SU-DHL-6 (cell line): ENCODE data around the gene TOP1.

Experiments
- EZH2phosphoT487 ChIP-seq: fragments of 200-600 bp; sonication (generic), shearing (Covaris generic); conservative IDR thresholded peaks from 2 replicates; pipeline ENCODE4 v1.6.1; 2018; ENCODE audit warnings: mild to moderate bottlenecking, antibody characterized with exemption, low read length, moderate library complexity, mixed read lengths
- TF ChIP-seq, protein P1 (sequence below): fragments of 200-600 bp; sonication (generic); IDR thresholded peaks from one replicate; pipeline ENCODE4 v1.5.1; 2017; ENCODE audit warnings: antibody characterized with exemption, mild to moderate bottlenecking, low read length, moderate library complexity; ENCODE audit not compliant: insufficient read depth, poor library complexity, severe bottlenecking

- TF ChIP-seq, protein P1, sequence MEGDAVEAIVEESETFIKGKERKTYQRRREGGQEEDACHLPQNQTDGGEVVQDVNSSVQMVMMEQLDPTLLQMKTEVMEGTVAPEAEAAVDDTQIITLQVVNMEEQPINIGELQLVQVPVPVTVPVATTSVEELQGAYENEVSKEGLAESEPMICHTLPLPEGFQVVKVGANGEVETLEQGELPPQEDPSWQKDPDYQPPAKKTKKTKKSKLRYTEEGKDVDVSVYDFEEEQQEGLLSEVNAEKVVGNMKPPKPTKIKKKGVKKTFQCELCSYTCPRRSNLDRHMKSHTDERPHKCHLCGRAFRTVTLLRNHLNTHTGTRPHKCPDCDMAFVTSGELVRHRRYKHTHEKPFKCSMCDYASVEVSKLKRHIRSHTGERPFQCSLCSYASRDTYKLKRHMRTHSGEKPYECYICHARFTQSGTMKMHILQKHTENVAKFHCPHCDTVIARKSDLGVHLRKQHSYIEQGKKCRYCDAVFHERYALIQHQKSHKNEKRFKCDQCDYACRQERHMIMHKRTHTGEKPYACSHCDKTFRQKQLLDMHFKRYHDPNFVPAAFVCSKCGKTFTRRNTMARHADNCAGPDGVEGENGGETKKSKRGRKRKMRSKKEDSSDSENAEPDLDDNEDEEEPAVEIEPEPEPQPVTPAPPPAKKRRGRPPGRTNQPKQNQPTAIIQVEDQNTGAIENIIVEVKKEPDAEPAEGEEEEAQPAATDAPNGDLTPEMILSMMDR, result no peak
- no peak for TF ChIP-seq EZH2phosphoT487
These were observed 11.1 kb upstream of the TOP1 start for GRCh38 chr20:41017448-41018042.
